Hematopoietic multipotent progenitor cell (in vitro differentiated cells): ENCODE measurements around the gene AP2A2. TPM values are rescaled to one million over a fixed set of nuclear protein-coding genes. Genes with fewer than 3 reads are reported as not detected.

ENCODE experiments used
- DNase-seq, 3 donors: peaks; one replicate each; pipeline ENCODE4 v3.0.0-alpha.2; 2011 to 2015; ENCODE audit warnings: low read depth in 2 of 3, low spot score in 2 of 3
- total RNA-seq: library from RNA; depleted of rRNA; stranded (reverse); fragments of >200 nt; gene quantifications from one replicate; pipeline ENCODE4 v1.2.3, GENCODE V29; 2012

AP2A2 gene
- total RNA-seq, 1 donor: 68.7 TPM

DNA sequence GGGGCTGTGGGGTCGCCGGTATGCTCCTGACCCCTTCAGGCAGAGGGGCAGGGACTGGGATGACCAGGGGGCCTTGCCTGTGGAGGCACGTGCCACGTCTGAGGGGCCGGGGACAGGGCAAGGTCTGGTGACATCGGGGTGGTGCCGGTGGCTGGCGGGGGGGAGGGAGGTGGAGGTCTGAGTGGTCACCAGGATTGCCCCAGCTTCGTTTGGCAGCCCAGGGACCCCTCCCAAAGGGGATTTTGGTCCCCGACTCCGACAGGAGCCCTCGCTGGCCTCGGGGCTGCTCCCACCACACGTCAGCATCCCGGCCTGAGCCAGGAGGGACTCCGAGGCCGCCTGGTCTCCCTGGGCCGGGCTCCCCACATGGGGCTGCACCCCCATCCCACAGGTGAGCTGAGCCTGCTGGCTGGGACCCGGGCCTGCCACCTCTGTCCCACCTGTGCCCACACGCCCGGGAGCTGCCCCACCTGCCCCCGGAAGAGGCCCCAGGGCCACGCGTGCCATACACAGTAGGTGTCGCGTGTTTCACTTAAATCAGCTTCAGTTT is 111.9 kb downstream of the AP2A2 start:
- DNase-seq: no peak

DNA sequence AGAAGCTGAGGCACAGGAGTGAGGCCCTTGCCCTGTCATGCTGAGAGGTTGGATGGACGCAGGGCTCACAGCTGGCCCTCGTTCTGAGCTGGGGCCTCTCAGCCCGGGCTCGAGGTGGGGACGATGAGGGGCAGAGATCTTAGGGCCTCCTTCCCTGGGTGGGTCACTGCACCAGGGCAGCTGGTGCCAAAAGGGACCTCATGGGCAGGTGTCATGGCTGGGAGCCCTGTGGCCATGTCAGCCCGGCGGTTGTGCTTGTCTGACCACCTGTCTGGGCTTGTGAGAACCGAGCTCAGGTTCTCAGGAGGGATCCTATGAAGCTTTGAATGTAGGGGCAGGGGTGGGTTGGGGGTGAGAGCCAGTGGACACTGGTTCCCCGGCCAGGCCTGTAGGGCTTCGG is 112.7 kb downstream of the AP2A2 start:
- DNase-seq: no peak

DNA sequence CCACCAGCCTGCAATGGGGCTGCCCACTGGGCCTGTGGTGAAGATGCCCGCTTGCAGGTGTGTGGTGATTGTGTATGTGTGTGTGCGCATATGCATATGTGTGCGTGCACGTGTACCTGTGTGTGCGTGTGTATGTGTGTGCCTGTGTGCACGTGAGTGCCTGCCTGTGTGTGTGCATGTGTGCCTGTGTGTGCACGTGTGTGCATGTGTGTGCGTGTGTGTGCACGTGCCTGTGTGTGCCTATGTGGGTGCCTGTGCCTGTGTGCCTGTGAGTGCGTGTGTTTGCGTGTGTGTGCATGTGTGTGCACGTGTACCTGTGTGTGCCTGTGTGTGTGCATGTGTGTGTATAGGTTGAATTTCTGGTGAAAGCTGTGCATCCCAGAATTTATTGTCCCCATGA is 113.3 kb downstream of the AP2A2 start:
- DNase-seq: no peak

GRCh38 chr11:1039481-1040427 is 114.1 kb downstream of the AP2A2 start:
- DNase-seq: no peak

- no peak for DNase-seq
Observed at GRCh38 chr11:1040428-1041148, 114.9 kb downstream of the AP2A2 start.

GRCh38 chr11:1041149-1041467 is 115.4 kb downstream of the AP2A2 start:
- DNase-seq: no peak

DNA sequence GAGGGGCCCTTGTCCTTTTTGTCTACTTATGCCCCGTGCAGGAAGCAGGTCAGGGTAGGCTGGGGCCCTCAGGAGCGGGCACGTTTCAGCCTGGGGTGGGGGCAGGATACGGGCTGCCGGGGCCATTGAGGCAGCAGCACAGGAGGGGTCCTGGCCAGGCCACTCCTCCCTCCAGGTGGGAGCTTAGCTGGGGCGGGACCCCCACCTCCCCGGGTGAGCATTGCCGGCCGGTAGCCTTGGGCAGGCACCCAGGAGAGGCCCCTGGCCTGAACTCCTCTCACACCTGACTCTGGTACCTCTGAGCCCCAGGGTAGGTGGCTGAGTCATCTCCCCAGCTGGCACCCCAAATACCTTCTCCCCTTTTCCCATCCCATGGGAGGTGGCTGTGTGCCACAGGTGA is 115.8 kb downstream of the AP2A2 start:
- no peak for DNase-seq

DNA sequence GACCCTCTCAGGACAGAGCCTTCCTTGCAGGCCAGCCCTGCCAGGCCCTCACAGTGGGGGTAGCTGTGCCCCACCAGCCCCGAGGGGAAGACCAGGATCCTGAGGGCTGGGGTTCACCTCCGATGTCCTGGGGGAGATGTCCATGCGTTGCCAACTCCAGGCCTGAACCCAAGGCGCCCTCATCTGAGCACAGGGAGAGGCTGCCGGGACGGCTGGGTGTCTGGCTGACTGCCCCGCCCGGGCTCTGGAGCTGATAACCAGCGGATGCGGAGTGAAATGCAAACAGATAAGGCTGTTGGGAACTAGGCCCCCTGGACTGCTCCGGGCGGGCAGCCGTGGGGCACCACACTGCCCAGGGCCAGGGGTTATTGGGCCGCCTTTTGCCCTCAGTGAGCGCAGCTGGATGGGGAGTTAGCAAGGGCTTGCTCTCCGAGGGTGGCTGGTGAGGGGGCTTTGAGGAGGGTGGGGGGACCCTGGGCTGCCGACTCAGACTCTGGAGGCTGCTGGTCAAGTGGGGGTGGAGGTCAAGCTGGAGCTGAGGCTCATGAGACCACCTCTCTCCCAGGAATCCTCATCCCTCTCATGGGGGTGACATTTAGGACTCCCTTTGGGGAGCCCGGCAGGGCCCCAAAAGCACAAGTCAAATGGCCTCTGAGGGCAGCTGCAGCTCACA is 116.4 kb downstream of the AP2A2 start:
- DNase-seq: no peak

DNA sequence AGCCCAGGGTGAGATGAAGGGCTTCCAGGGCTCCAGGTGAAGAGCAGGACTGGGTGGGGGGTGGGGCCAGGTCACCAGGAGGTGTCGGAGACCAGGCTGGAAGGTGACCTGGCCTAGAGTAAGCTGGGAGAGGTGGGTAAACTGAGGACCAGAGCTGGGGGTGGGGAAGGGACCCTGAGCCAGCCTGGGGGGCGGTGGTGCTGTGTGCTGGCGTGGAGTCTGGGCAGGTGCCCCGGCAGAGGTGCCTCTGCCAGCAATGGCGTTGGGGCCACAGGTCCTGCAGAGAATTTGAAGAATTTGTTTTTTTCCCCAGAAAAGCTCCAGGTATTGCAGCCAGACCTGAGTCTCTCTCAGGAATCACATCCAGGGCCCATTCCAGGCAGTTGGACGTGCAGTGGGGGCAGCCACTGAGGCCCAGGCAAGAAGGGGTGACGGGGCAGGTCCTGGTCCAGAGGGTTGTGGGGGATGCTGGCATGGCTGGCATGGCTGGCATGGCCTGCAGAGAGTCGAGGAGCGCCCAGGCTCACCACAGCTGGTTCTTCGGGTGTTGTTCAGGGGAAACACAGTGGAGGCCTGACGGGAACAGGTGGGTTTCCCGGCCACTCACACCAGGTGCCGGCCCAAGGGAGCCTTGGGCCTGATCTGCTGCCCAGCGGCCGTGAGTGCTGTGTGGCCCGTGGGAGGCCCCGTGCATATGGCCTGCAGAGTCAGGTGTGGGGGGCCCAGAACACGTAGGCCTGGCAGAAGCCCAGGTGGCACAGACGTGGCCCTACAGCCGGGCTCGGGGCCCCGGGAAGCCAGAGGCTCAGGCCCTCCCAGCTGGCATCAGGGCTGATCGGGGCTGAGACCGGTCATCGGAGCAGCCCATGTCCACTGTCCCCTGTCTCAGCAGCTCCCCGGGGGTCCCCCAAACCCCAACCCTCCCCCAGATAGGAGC is 117.2 kb downstream of the AP2A2 start:
- no peak for DNase-seq

GRCh38 chr11:1043563-1044096 is 118.0 kb downstream of the AP2A2 start:
- DNase-seq: no peak

DNA sequence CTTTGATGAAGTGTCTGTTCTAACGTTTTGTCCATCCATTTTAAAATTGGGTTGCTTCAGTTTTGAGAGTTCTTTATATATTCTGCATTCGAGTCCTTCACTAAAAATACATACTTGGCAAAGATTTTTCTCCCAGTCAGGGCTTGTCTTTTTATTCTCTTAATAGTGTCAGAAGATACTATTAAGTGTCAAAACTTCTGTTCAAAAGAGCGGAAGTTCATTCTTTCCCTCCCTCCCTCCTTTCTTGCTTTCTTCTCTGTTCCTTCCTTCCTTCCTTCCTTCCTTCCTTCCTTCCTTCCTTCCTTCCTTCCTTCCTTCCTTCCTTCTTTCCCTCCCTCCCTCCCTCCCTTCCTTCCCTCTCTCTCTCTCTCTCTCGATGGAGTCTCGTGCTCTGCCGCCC is 118.5 kb downstream of the AP2A2 start:
- DNase-seq: no peak

- DNase-seq: no peak
Observed at GRCh38 chr11:1047595-1048156, 122.0 kb downstream of the AP2A2 start.

DNA sequence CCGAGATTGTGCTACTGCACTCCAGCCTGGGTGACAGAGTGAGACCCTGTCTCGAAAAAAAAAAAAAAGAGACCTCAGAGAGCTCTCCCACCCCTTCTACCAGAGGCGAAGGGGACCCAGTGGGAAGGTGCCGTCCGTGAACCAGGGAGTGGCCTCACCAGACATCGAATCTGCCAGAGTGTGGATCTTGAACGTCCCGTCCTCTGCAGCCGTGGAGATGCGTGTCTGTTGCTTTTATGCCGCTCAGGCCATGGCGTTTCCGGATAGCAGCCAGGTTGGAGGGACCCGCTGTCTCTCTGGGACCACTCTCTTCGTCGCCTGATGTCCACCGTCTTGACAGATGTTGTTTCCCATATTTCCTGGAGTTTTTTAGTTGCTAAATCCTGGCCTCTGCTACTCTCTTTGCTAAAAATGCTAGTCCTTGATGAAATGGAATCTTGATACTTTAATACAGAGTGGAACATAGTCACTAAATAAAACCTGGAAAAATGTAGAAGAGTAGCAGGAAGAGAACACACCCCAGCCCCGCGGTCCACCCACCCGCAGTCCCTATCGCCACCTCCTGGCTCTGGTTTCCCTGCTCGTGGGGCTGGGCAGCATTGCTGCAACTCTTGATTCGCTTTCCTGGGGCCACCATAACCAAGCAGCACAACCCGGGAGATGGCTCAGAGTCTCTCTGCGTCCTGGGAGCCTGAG is 122.9 kb downstream of the AP2A2 start:
- no peak for DNase-seq

- no peak for DNase-seq
Observed at GRCh38 chr11:1049071-1049405, 123.4 kb downstream of the AP2A2 start.

DNA sequence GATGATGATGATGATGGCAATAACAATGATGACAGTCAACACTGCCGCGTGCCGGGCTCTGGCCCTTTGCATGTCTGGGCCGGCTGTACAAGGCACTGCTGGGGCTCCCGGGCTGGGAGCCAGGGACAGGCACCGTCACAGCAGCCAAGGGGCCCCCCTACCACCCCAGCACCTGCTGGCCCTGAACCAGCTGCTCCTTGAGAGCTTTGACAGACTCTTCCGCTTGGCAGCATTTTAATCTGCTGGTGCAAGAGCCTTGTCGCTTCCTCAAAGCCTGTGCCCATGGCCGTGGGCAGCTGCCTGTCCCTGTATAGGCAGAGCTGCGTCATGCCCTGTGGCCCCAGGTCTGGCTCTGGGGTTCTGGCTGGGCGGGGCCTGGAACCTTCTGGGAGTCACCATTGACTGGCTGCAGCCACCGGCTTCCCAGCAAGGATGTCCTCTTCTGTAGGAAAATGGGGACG is 123.8 kb downstream of the AP2A2 start:
- peak in 2 of 3 donors; percentile 61 to 91 for DNase-seq

DNA sequence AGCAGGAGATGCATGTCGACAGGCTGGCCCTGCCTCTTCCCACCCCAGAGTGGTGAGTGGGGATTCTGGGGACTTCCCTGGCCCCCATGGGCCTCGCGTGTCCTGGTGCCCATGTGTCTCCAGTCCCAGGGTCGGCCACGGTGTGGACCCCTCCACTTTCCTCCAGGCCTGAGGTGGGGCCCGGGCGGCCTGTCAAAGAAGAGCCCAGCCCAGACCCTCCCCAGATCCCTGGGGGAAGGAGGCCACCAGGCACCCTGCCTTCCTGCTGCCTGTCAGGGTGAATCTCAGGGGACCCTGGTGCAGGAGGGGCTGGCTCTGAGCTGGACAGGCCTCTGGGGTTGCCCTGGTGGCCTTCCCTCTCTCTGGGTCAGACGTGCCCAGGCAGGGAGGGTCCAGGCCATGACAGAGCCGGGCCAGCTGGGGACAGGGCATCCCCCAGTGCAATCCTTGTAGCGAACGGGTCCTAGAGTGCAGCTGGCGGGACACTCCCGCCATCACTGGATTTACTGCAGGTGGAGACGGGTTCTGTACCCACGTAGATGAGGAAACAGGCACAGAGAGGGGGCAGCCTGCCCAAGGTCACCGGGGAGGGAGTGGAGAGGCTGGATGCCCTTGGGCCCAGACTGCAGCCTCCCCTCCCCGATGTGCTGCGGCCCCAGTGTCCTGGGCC is 124.4 kb downstream of the AP2A2 start:
- DNase-seq: no peak

DNA sequence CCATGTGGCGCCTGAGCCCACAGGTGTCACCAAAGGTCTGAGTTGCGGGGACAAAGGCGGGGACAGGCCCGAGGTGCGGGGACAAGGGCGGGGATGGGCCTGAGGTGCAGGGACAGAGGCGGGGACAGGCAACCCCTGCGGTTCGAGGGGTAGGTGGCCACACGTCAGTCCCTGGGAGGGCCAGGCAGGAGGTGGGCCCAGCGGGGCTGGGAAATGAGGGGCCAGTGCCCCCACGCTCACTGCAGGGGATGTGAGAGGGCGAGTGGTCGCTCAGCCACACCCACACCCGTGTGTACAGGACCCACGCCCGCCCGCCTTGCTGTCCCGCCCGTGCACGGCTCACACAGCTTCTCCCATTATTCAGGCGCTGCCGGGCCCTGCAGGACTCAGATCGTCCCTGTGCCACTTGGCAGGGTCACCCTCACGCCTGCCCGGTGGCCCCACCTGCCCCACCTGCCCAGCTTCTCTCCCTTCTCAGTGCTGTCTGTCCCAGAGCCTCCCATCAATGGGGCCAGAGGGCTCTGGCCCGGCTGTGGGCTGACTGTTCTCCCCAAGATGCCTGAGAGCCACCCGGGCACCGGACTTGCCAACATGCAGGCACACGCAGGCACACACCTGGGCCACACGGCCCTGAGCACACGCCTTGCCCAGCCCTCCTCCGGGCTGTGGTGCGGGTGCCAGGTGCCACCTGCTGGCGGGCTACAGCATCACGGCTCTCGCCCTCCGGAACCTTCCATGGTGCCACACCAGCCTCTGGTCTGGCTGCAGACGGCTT is 125.1 kb downstream of the AP2A2 start:
- peak; percentile 50 to 75 (median 62) for DNase-seq
